GM12878 (cell line): ENCODE results near the gene VANGL1. TPM values are rescaled to one million over a fixed set of nuclear protein-coding genes. Genes with fewer than 3 reads are reported as not detected.

Experiments used
- HDGF ChIP-seq: fragments of 450-650 bp; IDR thresholded peaks from 2 replicates; pipeline ENCODE4 v1.6.1; 2016; ENCODE audit warnings: antibody characterized with exemption
- HSF1 ChIP-seq: fragments of 150-350 bp; IDR thresholded peaks from 2 replicates; pipeline ENCODE4 v1.6.1; 2014; ENCODE audit warnings: mild to moderate bottlenecking, low read depth, low read length
- MEF2A ChIP-seq: IDR thresholded peaks from 2 replicates; pipeline ENCODE4 v1.6.1; 2011; ENCODE audit warnings: low read depth, mild to moderate bottlenecking, low read length, moderate library complexity; ENCODE audit not compliant: insufficient read depth
- PML ChIP-seq: IDR thresholded peaks from 2 replicates; pipeline ENCODE4 v1.6.1; 2012; ENCODE audit warnings: low read length, inconsistent platforms
- PRDM15 ChIP-seq: fragments of 450-650 bp; formaldehyde crosslinking; IDR thresholded peaks from 2 replicates; pipeline ENCODE4 v1.4.0; 2020; ENCODE audit warnings: mild to moderate bottlenecking, moderate library complexity
- SUZ12 ChIP-seq: fragments of 200-600 bp; sonication (generic); IDR thresholded peaks from one replicate; pipeline ENCODE4 v1.6.1; 2018; ENCODE audit warnings: antibody characterized with exemption, mild to moderate bottlenecking; ENCODE audit not compliant: unreplicated experiment
- ZBTB4 ChIP-seq: fragments of 450-650 bp; formaldehyde crosslinking; IDR thresholded peaks from 2 replicates; pipeline ENCODE4 v1.4.0; 2022; ENCODE audit warnings: mild to moderate bottlenecking, moderate library complexity
- ZNF622 ChIP-seq: fragments of 450-650 bp; IDR thresholded peaks from 2 replicates; pipeline ENCODE4 v1.6.1; 2017; ENCODE audit warnings: mild to moderate bottlenecking, inconsistent platforms
- polyA plus RNA-seq, 11 experiments: library from polyadenylated mRNA; depleted of rRNA in 4 of 11; unstranded in 6 of 11; stranded (reverse) in 5 of 11; fragments of >200 nt; fragmentation: Nextera tagmentation in 4 of 11; fragmentation: Illumina TruSeq in 1 of 11; extraction: Ambion mirVana in 4 of 11; extraction: Trizol in 1 of 11; gene quantifications; 1 replicate in 1 of 11; 2 replicates in 10 of 11; pipeline versions ENCODE4 v1.2.1 to v1.2.3, GENCODE V29; 2011 to 2016; ENCODE audit warnings: inconsistent platforms in 2 of 11, missing spikeins in 2 of 11, low read depth in 1 of 11
- total RNA-seq, 4 experiments: library from RNA; depleted of rRNA in 3 of 4; stranded (reverse); fragments of >200 nt in 3 of 4; fragmentation: Illumina TruSeq in 1 of 4; extraction: Trizol in 1 of 4; gene quantifications; 2 replicates each; pipeline versions ENCODE4 v1.2.1 to v1.2.3, GENCODE V29; 2013 to 2021

VANGL1 gene
- total and polyA plus RNA-seq, 10 of the 15 experiments (the other 5 are each of a cell fraction or from before 2014, with no cell fraction given) = 0.71 to 12.9 (median 6.3) TPM

DNA sequence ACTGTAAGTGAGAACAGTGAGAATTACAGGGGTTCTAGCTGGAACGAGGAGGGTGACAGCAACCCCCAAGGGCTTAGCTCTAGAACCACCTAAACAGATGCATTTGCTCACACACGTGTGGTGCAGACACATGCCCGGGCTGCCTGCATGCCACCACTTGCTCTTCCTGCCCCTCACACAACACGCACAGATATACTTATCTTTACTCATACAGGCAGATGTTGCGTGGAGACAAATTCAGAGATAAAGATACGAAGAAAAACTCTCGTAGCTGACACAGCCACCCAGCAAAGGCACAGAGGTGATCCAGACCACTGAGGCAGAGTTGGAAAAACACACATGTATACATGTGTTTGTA is 13.5 kb downstream of the VANGL1 start (continued):
- TF ChIP-seq HSF1 = no peak
- TF ChIP-seq PRDM15 = no peak
- no peak for TF ChIP-seq ZBTB4 (CRISPR knock-in tag)
- no peak for TF ChIP-seq ZNF622
- TF ChIP-seq HDGF = no peak
- no peak for TF ChIP-seq SUZ12
- no peak for TF ChIP-seq PML
- no peak for TF ChIP-seq MEF2A
